ENCODE measurements around the gene TMEM106B.
"Not testable (repeated sequence)": the region's sequence is repeated elsewhere in the genome, so short reads cannot be mapped to it uniquely, and the experiment has no call there.

TMEM106B gene

DNA sequence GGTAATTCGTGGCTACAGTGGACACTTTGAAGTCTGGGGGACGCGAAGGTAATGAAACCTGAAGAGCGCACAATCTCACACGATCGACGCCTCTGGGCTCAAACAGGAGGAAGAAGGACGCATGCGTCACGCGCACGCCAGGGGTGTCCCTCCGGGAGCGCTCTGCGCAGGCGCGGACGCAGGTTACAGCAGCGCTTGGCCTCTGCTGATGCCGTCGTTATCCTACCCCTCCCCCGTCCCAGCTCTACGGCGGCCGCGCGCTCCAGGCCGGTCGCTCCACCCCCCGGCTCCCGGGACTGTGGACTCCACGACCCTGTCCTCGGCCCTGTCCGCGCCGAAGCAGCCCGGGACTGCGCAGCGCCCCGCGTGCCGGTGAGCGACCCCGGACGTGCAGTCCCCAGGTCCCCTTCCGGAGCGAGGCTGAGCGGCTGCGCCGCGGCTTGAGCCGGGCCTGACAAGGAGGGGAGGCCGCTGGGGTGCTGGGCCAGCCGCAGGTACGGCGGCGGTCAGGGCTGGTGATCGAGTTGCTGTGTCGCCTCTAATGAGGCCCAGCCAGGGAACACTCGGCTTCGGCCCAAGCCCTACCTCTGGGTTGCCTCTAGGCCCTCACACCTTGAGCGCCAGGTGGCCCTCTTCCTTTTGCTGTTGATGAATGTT, at the start of gene TMEM106B:
TMEM106B (plus strand) TSS at position 241 of the 657 bp plus-strand sequence. CDS start 3,517 bp downstream, outside the sequence.
- FAIRE-seq, result peak; percentile 59

GRCh38 chr7:12162415-12163113, 48.5 kb upstream of the TMEM106B start:
- no peak for FAIRE-seq

DNA sequence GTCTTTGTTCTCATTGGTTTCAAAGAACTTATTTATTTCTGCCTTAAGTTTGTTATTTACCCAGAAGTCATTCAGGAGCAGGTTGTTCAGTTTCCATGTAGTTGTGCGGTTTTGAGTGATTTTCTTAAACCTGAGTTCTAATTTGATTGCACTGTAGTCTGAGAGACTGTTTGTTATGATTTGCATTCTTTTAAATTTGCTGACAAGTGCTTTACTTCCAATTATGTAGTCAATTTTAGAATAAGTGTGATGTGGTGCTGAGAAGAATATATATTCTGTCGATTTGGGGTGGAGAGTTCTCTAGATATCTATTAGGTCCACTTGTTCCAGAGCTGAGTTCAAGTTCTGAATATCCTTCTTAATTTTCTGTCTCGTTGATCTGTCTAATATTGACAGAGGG, 43.0 kb upstream of the TMEM106B start:
- not testable (repeated sequence) for FAIRE-seq

- FAIRE-seq, result not testable (repeated sequence)
Observed at GRCh38 chr7:12169981-12170820, 40.9 kb upstream of the TMEM106B start.

GRCh38 chr7:12173671-12174070, 37.4 kb upstream of the TMEM106B start:
- FAIRE-seq, result no peak

- FAIRE-seq, result no peak
Observed at GRCh38 chr7:12174931-12175330, 36.2 kb upstream of the TMEM106B start.

DNA sequence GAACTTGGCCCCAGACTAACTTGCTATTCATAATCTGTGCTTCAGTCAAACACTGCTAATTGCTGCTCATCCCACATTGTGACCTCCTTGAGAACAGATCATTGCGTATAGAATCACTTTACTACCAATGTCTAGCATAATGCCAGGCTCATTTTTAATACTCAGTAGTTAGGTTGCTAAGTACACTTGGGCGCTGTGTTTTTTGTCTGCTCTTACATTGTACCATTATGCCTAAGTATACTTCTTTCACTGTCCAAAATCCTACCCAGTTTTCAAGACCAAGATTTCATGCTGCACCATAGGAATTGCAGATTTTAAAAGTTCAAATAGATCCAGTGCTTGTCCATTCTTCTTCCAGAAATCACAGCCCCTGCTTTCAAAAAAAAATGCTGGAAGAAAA, 32.8 kb upstream of the TMEM106B start:
- FAIRE-seq, result no peak

DNA sequence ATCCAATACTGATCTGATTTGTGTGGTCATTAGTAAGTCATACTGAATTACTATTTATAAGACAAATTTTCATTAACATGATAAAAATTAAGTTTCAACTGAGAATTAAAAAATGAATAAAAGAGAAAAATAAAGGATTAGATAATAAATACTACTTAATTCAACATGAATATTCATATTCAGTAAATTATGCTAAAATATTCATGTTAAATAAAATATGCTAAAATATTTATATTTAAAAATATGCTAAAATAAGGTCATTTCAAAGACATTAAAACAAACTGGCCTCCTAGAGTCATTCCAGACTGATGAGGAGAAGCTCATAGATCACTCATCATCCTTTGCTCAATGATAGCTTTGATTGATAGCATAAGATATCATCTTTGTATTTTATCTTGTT, 16.7 kb upstream of the TMEM106B start:
- no peak for FAIRE-seq

- FAIRE-seq, result no peak
Observed at GRCh38 chr7:12196386-12196785, 14.7 kb upstream of the TMEM106B start.

DNA sequence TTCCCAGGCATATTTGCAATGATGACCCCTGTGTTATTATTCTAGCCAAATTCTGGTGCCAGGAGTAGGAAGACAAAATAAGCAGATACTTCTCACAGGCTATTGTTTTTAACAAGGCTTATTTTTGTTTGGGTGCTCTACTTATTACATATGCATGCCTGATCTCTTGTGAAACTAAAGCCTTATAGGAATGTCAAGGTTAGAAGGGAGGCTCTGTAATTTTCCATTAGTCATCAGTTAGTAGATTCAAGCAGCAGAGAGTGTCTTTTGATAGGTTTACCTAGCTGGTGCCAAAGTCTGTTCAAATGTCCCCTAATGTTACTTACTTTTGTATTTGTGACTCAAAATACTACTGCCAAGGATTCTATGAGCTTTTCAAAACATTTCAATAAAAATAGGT, 11.7 kb upstream of the TMEM106B start:
- FAIRE-seq, result no peak

- FAIRE-seq, result no peak
Observed at GRCh38 chr7:12207046-12207445, 4.0 kb upstream of the TMEM106B start.

DNA sequence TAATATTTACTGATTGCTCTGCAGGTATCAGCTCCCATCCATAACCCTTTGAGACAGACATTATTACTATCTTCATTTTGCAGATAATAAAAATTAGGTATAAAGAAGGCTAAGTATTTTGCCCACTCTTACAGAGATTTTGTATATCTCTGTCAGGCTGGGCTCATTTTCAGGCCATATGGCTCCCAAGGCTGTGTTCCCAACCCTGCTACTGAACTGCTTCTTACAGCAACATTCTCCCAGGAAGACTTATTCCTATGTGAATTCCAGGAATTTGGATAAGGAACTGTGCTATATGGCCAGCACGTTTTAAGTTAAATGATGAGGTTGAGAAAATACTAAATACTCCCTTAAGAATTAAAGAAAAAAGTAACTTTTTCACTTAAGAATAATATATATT, 1.9 kb upstream of the TMEM106B start:
- FAIRE-seq, result no peak

- FAIRE-seq, result no peak
Observed at GRCh38 chr7:12210179-12211053, 678 bp upstream of the TMEM106B start.

- no peak for FAIRE-seq
Observed at GRCh38 chr7:12211711-12212485, 804 bp downstream of the TMEM106B start.

DNA sequence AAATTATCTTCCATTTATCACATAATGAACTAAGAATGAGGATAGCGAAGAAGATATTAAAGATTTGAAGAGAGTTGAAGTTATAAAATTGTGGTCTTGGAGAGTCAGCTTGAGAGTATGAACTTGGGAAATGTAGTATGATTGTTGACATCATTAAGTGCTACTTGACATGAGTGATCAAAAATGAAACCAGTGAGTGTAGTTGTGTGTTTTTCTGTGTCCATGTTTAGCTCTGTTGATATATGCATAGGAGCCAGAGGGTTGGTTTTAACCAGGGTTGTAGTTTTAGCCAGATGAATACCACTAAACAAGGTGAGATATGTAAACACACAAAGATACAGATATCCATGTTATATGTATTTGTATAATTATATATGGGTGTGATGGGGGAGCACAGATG, 6.2 kb downstream of the TMEM106B start:
- no peak for FAIRE-seq

GRCh38 chr7:12220389-12221046, 9.4 kb downstream of the TMEM106B start:
- no peak for FAIRE-seq

- FAIRE-seq, result no peak
Observed at GRCh38 chr7:12221414-12221813, 10.3 kb downstream of the TMEM106B start.

GRCh38 chr7:12222889-12223579, 11.9 kb downstream of the TMEM106B start:
- FAIRE-seq, result no peak

DNA sequence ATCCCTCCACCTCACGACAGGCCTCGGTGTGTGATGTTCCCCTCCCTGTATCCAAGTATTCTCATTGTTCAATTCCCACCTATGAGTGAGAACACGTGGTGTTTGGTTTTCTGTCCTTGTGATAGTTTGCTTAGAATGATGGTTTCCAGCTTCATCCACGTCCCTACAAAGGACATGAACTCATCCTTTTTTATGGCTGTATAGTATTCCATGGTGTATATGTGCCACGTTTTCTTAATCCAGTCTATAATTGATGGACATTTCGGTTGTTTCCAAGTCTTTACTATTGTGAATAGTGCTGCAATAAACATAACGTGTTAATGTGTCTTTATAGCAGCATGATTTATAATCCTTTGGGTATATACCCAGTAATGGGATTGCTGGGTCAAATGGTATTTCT, 13.9 kb downstream of the TMEM106B start:
- FAIRE-seq, result not testable (repeated sequence)

GRCh38 chr7:12226756-12227155, 15.7 kb downstream of the TMEM106B start:
- FAIRE-seq, result peak; percentile 18
